ENCODE data around the gene WNT7A. TPM values are rescaled to one million over a fixed set of nuclear protein-coding genes. Genes with fewer than 3 reads are reported as not detected.

Gene WNT7A
- total and polyA plus RNA-seq, 5 donors: not detected

DNA sequence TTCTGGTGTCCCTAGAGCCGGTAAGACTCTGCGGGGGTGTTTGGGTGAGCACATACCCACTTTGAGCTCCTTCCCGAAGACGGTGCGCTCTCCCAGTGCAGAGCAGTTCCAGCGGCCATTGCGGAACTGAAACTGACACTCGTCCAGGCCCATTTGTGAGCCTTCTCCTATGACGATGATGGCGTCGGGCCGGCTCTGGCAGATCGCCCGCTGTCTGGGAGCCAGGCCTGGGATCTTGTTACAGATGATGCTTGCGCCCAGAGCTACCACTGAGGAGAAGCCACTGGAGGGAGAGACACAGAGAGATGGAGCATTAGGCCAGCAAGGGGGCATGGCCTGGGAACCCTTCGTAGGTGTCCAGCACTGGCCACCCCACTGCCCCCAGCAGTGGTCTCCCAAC is 5.0 kb downstream of the WNT7A start:
- intact Hi-C loops (cut with DNase I): no loop called here
- WGBS: 71% methylated on average over 16 of the region's 16 CpGs
- ATAC-seq: no peak
- no peak for DNase-seq
- peaks cover 2% of the 10 kb centered on the region for H3K4me1 ChIP-seq (ENCODE audit: control insufficient read depth, insufficient read depth, low read length)
- H3K27ac ChIP-seq (ENCODE audit: low read length): no peak overlapping the region
- no peaks in the 10 kb centered on the region for H3K9me3 ChIP-seq (ENCODE audit: control insufficient read depth, low read length)
- H3K4me3 ChIP-seq (ENCODE audit: low read length): no peak overlapping the region
- H3K27me3 ChIP-seq (ENCODE audit: control insufficient read depth, insufficient read depth): no peaks in the 10 kb centered on the region

DNA sequence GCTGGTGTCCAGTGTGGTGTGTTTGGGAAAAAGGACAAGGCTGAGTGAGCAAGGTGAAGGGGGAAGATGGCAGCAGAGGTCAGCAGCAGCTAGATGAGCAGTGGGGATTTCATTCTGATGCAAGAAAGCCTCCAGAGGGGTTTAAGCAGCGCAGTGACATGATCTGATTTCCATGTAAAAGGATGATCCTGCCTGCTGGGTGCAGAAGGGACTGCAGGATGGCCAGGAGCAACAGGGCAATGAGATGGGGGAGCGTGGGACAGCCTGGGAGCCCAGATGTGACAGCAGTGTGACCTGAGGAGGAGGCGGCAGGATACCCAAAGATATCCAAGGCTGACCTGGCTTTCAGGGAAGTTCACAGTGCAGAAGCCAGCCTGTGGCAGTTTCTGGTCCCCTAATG is 6.1 kb downstream of the WNT7A start:
- ATAC-seq (no peak), DNase-seq (no peak)
- Histone ChIP-seq H3K27ac (ENCODE audit: low read length) (no peak overlapping the region), H3K4me1 (ENCODE audit: control insufficient read depth, insufficient read depth, low read length) (no peaks in the 10 kb centered on the region), H3K4me3 (ENCODE audit: low read length) (no peak overlapping the region), H3K9me3 (ENCODE audit: control insufficient read depth, low read length) (no peaks in the 10 kb centered on the region), H3K27me3 (ENCODE audit: control insufficient read depth, insufficient read depth) (no peaks in the 10 kb centered on the region)
- intact Hi-C loops (cut with DNase I): no loop called here
- WGBS: 42% methylated on average over 3 of the region's 3 CpGs

DNA sequence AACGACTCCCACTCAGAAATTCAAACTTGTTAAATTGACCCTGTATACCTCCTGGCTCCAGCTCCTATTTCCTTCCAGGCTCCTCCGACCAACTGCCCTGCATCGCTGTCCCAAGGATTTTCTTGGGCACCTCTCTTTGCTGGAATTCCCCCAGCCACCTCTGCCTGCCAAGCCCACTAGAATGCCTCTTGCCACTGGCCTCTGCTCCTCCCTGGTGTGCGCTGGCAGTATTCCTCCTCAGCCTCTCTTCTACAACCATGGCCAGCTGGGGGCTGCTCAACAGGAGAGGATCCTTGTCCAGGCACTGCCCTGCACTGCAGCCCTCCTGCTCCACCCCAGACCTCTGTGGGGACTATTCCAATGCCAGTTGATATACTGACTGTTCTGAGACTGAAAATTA is 7.4 kb downstream of the WNT7A start:
- no peaks in the 10 kb centered on the region for H3K27me3 ChIP-seq (ENCODE audit: control insufficient read depth, insufficient read depth)
- H3K4me1 ChIP-seq (ENCODE audit: control insufficient read depth, insufficient read depth, low read length): no peaks in the 10 kb centered on the region
- ATAC-seq: no peak
- H3K4me3 ChIP-seq (ENCODE audit: low read length): no peak overlapping the region
- 69% methylated on average over 4 of the region's 4 CpGs for WGBS
- H3K27ac ChIP-seq (ENCODE audit: low read length): no peak overlapping the region
- H3K9me3 ChIP-seq (ENCODE audit: control insufficient read depth, low read length): no peaks in the 10 kb centered on the region
- no peak for DNase-seq
- intact Hi-C loops (cut with DNase I): no loop called here

DNA sequence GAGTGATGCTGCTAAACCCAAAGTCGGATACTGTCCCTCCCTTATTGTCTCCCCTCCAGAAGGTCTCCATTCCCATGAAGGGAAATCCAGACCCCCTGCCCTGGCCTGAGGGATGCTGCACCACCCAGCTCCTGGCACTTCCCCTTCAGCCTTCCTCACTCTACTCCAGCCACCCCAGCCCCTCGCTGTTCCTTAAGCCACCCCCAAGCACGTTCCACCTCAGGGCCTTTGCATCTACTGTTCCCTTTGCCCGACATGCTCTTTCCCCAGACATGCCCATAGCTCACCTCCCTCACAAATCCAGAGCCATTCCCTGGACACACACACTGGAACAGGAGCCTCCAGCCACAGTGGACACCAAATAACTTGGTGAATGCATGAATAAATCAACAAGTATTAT is 8.1 kb downstream of the WNT7A start:
- H3K27me3 ChIP-seq (ENCODE audit: control insufficient read depth, insufficient read depth): no peaks in the 10 kb centered on the region
- no peak for DNase-seq
- 80% methylated on average over 4 of the region's 4 CpGs for WGBS
- intact Hi-C loops (cut with DNase I): no loop called here
- no peaks in the 10 kb centered on the region for H3K9me3 ChIP-seq (ENCODE audit: control insufficient read depth, low read length)
- no peak overlapping the region for H3K4me3 ChIP-seq (ENCODE audit: low read length)
- no peak for ATAC-seq
- H3K4me1 ChIP-seq (ENCODE audit: control insufficient read depth, insufficient read depth, low read length): no peaks in the 10 kb centered on the region
- no peak overlapping the region for H3K27ac ChIP-seq (ENCODE audit: low read length)

DNA sequence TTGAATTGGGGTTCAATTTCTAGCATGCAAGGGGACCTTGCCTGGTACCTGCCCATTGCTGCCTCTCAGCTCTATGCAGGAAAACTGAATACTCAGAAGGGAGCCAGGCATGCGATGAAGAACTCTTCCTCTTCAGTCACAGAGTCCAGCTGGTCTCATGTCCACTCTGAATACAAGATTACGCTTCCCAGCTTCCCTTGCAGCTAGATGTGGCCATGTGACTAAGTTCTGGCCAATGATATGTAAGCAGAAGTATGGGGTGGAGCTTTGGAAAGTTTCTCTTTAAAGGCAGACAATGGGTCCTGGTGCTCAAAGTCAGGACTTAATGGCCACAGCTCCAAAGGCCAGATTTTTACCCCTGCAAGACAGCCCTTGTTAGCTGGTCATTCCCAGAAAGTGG is 9.0 kb downstream of the WNT7A start:
- WGBS: 95% methylated on average over 2 of the region's 2 CpGs
- no peak overlapping the region for H3K4me3 ChIP-seq (ENCODE audit: low read length)
- H3K27ac ChIP-seq (ENCODE audit: low read length): no peak overlapping the region
- H3K9me3 ChIP-seq (ENCODE audit: control insufficient read depth, low read length): no peaks in the 10 kb centered on the region
- DNase-seq (no peak), ATAC-seq (no peak)
- H3K27me3 ChIP-seq (ENCODE audit: control insufficient read depth, insufficient read depth): no peaks in the 10 kb centered on the region
- intact Hi-C loops (cut with DNase I): no loop called here
- no peaks in the 10 kb centered on the region for H3K4me1 ChIP-seq (ENCODE audit: control insufficient read depth, insufficient read depth, low read length)

DNA sequence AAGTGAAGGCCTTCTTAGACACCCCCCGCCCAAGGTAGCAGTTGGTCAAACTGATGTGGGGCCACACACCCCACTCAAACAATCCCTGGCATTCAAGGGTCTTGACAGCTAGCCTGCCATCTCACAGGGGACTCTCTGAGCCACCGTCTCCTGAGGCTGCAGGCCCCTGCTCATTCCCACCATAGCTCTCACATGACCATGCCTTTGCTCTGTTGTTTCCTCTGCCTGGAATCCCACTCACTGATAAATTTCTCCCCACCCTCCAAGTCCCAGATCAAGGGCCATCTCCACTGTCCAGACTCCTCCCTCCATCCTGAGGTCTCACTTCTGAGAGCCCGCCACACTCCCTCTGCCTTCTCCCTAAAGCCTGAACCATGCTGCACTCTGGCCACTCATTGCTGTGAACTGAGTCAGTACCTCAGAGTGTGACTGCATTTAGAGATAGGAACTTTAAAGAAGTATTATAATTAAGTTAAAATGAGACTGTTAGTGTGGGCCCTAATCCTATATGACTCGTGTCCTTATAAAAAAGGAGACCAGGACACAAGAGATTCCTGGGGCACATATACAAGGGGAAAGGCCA is 10.0 kb downstream of the WNT7A start:
- H3K27ac ChIP-seq (ENCODE audit: low read length): no peak overlapping the region
- intact Hi-C loops (cut with DNase I): no loop called here
- no peak for ATAC-seq
- H3K4me1 ChIP-seq (ENCODE audit: control insufficient read depth, insufficient read depth, low read length): no peaks in the 10 kb centered on the region
- H3K4me3 ChIP-seq (ENCODE audit: low read length): no peak overlapping the region
- WGBS: 66% methylated on average over 4 of the region's 4 CpGs
- no peak for DNase-seq
- H3K9me3 ChIP-seq (ENCODE audit: control insufficient read depth, low read length): no peaks in the 10 kb centered on the region
- no peaks in the 10 kb centered on the region for H3K27me3 ChIP-seq (ENCODE audit: control insufficient read depth, insufficient read depth)

DNA sequence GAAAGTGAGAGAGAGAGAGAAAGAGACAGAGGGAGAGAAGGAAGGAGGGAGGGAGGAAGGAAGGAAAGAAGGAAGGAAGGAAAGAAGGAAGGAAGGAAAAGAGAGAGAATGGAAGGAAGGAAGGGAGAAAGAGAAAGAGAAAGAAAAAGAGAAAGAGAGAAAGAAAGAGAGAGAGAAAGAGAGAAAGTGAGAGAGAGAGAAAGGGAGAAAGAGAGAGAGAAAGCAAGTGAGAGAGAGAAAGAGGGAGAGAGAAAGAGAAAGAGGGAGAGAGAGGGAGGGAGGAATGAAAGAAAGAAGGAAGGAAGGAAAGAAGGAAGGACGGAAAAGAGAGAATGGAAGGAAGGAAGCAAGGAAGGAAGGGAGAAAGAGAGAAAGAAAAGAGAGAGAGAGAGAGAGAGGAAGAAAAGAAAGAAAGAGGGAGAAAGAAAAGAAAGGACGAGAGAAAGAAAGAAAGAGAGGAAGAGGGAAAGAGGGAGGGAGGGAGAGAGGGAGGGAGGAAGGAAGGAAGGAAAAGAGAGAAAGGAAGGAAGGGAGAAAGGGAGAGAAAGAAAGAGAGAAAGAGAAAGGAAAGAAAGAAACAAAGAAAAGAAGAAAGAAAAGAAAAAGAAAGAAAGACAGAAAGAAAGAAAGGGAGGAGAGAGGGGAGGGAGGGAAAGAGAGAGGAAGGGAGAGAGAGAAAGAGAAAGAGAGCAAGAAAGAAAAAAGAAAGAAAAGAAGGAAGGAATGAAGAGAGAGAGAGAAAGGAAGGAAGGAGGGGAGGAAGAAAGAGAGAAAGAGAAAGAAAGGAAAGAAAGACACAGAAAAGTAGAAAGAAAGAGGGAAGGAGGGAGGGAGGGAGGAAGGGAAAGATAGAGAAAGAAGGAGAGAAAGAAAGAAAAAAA is 10.8 kb downstream of the WNT7A start:
- H3K27me3 ChIP-seq (ENCODE audit: control insufficient read depth, insufficient read depth): no peaks in the 10 kb centered on the region
- intact Hi-C loops (cut with DNase I): no loop called here
- H3K27ac ChIP-seq (ENCODE audit: low read length): no peak overlapping the region
- 77% methylated on average over 2 of the region's 2 CpGs for WGBS
- no peak overlapping the region for H3K4me3 ChIP-seq (ENCODE audit: low read length)
- H3K4me1 ChIP-seq (ENCODE audit: control insufficient read depth, insufficient read depth, low read length): no peaks in the 10 kb centered on the region
- ATAC-seq (no peak), DNase-seq (no peak)
- H3K9me3 ChIP-seq (ENCODE audit: control insufficient read depth, low read length): no peaks in the 10 kb centered on the region

DNA sequence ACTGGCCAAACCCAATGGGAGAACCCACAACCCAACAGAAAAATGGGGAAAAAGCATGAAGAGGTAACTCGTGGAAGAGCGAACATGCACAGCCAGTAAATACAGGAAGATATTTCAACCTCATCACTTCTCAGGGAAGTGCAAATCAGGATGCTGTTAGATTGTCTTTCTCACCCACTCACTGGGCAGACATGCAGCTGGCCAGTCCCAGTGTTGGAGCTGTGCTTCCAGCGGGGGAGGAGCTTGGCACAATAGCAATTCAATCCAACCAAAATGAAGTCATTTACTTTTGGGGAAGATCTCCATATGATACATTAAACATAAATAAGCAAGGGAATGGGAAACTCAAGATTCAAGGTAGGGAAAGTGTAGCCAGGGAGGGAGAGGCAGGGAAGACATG is 12.1 kb downstream of the WNT7A start:
- WGBS: 61% methylated on average over 3 of the region's 3 CpGs

DNA sequence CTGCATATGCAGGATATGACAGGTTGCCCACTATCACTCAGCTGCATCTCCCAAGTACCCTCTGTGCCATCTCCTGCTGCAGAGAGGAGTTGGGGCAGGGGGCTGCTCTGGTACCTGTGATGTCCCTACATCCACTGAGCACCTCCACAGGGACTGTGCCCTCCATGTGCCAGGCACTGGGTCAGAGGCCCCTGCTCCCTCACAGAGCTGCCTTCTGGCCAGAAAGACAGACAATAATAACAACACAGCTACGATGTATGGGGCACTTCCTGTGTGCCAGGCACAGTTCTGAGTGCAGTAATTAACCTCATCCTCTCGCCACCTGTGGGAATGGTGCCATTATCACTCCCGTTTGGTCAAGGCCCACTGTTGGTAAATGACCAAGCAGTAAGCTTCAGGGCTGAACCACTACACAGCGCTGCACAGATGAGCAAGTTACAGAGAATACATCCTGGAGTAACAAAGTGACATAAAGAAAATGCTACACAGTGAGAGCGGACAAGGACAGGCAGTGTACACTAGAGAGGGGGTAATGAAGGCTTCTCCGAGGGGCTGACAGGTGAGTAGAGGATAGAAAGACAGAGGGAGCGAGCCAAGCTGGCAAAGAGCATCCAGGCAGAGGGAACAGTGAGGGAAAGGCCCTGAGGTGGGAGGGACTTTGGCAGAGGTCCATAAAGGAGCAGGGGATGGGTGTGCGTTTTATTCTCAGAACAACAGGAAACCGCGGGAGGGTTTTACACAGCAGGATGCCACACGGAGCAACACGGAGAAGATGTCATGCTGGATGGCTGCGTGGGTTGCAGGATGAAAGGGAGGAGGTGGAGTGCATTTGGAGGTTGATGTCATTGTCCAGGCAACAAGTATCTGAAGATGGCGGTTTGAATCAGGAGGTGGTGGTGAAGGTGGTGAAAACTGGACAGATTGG is 13.6 kb downstream of the WNT7A start:
- H3K4me3 ChIP-seq (ENCODE audit: low read length): no peak overlapping the region
- ATAC-seq (no peak), DNase-seq (no peak)
- no peaks in the 10 kb centered on the region for H3K27me3 ChIP-seq (ENCODE audit: control insufficient read depth, insufficient read depth)
- 39% methylated on average over 14 of the region's 14 CpGs for WGBS
- no peaks in the 10 kb centered on the region for H3K4me1 ChIP-seq (ENCODE audit: control insufficient read depth, insufficient read depth, low read length)
- no peak overlapping the region for H3K27ac ChIP-seq (ENCODE audit: low read length)
- intact Hi-C loops (cut with DNase I): no loop called here
- no peaks in the 10 kb centered on the region for H3K9me3 ChIP-seq (ENCODE audit: control insufficient read depth, low read length)

More for the DNA sequence above, 12.1 kb downstream of the WNT7A start:
- no peak for ATAC-seq
- Histone ChIP-seq H3K4me3 (ENCODE audit: low read length) (no peak overlapping the region), H3K9me3 (ENCODE audit: control insufficient read depth, low read length) (no peaks in the 10 kb centered on the region), H3K27me3 (ENCODE audit: control insufficient read depth, insufficient read depth) (no peaks in the 10 kb centered on the region), H3K27ac (ENCODE audit: low read length) (no peak overlapping the region), H3K4me1 (ENCODE audit: control insufficient read depth, insufficient read depth, low read length) (no peaks in the 10 kb centered on the region)
- intact Hi-C loops (cut with DNase I): no loop called here
- DNase-seq: no peak

DNA sequence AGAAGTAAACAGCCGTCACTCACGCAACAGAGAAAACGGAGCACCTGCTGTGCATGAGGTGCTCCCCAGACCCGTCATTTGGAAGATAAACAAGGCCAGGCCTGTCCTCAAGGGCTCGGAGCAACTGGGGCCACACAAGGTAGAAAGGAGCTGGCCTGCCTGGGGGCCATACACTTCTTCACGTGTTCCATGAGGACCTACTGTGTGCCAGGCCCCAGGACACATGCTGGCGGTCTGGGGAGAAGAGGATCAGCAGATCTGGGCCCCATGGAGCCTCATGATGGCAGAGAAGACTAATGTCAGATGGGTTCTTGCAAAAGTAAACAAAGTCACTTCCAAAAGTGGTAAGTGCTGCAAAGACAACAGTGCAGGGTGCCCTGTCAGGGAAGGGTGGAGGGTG is 14.3 kb downstream of the WNT7A start:
- H3K27me3 ChIP-seq (ENCODE audit: control insufficient read depth, insufficient read depth): no peaks in the 10 kb centered on the region
- ATAC-seq (no peak), DNase-seq (no peak)
- no peak overlapping the region for H3K4me3 ChIP-seq (ENCODE audit: low read length)
- H3K4me1 ChIP-seq (ENCODE audit: control insufficient read depth, insufficient read depth, low read length): no peaks in the 10 kb centered on the region
- 66% methylated on average over 7 of the region's 7 CpGs for WGBS
- H3K27ac ChIP-seq (ENCODE audit: low read length): no peak overlapping the region
- intact Hi-C loops (cut with DNase I): no loop called here
- no peaks in the 10 kb centered on the region for H3K9me3 ChIP-seq (ENCODE audit: control insufficient read depth, low read length)

DNA sequence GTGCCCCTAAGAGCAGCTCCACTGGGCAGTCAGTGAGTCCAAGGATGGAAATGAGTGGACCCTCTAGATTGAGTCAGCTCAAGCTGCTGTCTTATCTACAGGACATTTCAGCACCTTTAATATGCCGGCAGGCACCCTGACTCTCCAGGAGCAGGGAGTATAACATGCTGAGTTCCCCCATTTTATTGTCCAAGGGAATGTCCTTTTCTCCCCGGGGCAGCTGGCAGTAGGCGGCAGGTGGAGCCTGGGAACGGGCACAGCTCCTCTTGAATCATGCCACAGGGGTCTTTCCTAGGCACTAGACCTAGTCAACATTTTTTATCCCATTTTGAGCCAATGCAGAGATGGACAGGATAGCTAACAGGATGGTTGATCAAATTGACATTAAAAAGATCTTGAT is 14.8 kb downstream of the WNT7A start:
- no peaks in the 10 kb centered on the region for H3K27me3 ChIP-seq (ENCODE audit: control insufficient read depth, insufficient read depth)
- no peak overlapping the region for H3K27ac ChIP-seq (ENCODE audit: low read length)
- H3K4me1 ChIP-seq (ENCODE audit: control insufficient read depth, insufficient read depth, low read length): no peaks in the 10 kb centered on the region
- ATAC-seq: no peak
- H3K9me3 ChIP-seq (ENCODE audit: control insufficient read depth, low read length): no peaks in the 10 kb centered on the region
- intact Hi-C loops (cut with DNase I): no loop called here
- no peak overlapping the region for H3K4me3 ChIP-seq (ENCODE audit: low read length)
- WGBS: 51% methylated on average over 4 of the region's 4 CpGs
- no peak for DNase-seq

Data from right cardiac atrium (tissue), 5 donors.